RWPE2 (cell line): ENCODE data around the gene CAPN2.

Experiments used
- ATAC-seq: fragments of 200-7000 bp; cut with Tn5 transposase; 3 replicates; pipeline ENCODE4 v1.9.1; 2021; ENCODE audit warnings: low read depth
- DNase-seq: peaks from one replicate; pipeline ENCODE4 v3.0.0-alpha.2; 2020; ENCODE audit warnings: low spot score
- H3K27ac ChIP-seq: fragments of 450-650 bp; 2 replicates; pipeline ENCODE4 v1.5.1; 2017; ENCODE audit warnings: mild to moderate bottlenecking; ENCODE audit not compliant: poor library complexity, severe bottlenecking
- H3K27me3 ChIP-seq: fragments of 250-450 bp; sonication (Bioruptor Pico); 2 replicates; pipeline ENCODE4 v1.5.1; 2021; ENCODE audit warnings: mild to moderate bottlenecking, moderate library complexity; ENCODE audit not compliant: insufficient read depth, poor library complexity, severe bottlenecking
- H3K36me3 ChIP-seq: fragments of 250-450 bp; sonication (Bioruptor Pico); 2 replicates; pipeline ENCODE4 v1.5.1; 2020; ENCODE audit warnings: low read depth, mild to moderate bottlenecking, moderate library complexity
- H3K4me1 ChIP-seq: fragments of 250-450 bp; sonication (Bioruptor Pico); 2 replicates; pipeline ENCODE4 v1.5.1; 2021; ENCODE audit warnings: mild to moderate bottlenecking, moderate library complexity; ENCODE audit not compliant: insufficient read depth, poor library complexity, severe bottlenecking
- H3K4me3 ChIP-seq: fragments of 250-450 bp; sonication (Bioruptor Pico); 2 replicates; pipeline ENCODE4 v1.5.1; 2021; ENCODE audit warnings: mild to moderate bottlenecking, moderate library complexity; ENCODE audit not compliant: severe bottlenecking
- H3K9me3 ChIP-seq: fragments of 250-450 bp; sonication (Bioruptor Pico); 2 replicates; pipeline ENCODE4 v1.5.1; 2021; ENCODE audit warnings: mild to moderate bottlenecking, moderate library complexity; ENCODE audit not compliant: severe bottlenecking
- CTCF ChIP-seq: fragments of 450-650 bp; IDR thresholded peaks from one replicate; pipeline ENCODE4 v1.5.1; 2017; ENCODE audit warnings: mild to moderate bottlenecking, moderate library complexity; ENCODE audit not compliant: poor library complexity, severe bottlenecking

CAPN2 gene

GRCh38 chr1:223765036-223765718, 52.8 kb downstream of the CAPN2 start:
- DNase-seq (no peak), ATAC-seq (no peak)
- no peak overlapping the region for H3K4me3 ChIP-seq
- no peaks in the 10 kb centered on the region for H3K9me3 ChIP-seq
- H3K27ac ChIP-seq, result no peak overlapping the region
- peaks cover under 1% of the 10 kb centered on the region for H3K4me1 ChIP-seq
- TF ChIP-seq CTCF, result no peak
- no peaks in the 10 kb centered on the region for H3K27me3 ChIP-seq
- H3K36me3 ChIP-seq, result peaks cover 74% of the 10 kb centered on the region

GRCh38 chr1:223765719-223766340, 53.5 kb downstream of the CAPN2 start:
- H3K4me3 ChIP-seq, result no peak overlapping the region
- no peak for TF ChIP-seq CTCF
- no peak overlapping the region for H3K27ac ChIP-seq
- peaks cover 74% of the 10 kb centered on the region for H3K36me3 ChIP-seq
- DNase-seq (no peak), ATAC-seq (no peak)
- H3K4me1 ChIP-seq, result peaks cover 7% of the 10 kb centered on the region
- H3K27me3 ChIP-seq, result no peaks in the 10 kb centered on the region
- no peaks in the 10 kb centered on the region for H3K9me3 ChIP-seq

GRCh38 chr1:223770621-223771315, 58.4 kb downstream of the CAPN2 start:
- H3K9me3 ChIP-seq, result no peaks in the 10 kb centered on the region
- ATAC-seq (no peak), DNase-seq (no peak)
- H3K36me3 ChIP-seq, result peaks cover 72% of the 10 kb centered on the region
- H3K27me3 ChIP-seq, result no peaks in the 10 kb centered on the region
- peaks cover 33% of the 10 kb centered on the region for H3K4me1 ChIP-seq
- H3K4me3 ChIP-seq, result no peak overlapping the region
- no peak for TF ChIP-seq CTCF
- peak overlapping the region; percentile 81 for H3K27ac ChIP-seq

GRCh38 chr1:223771469-223771813, 59.1 kb downstream of the CAPN2 start:
- H3K4me3 ChIP-seq, result no peak overlapping the region
- H3K27me3 ChIP-seq, result no peaks in the 10 kb centered on the region
- no peak for DNase-seq
- H3K4me1 ChIP-seq, result peaks cover 40% of the 10 kb centered on the region
- H3K9me3 ChIP-seq, result no peaks in the 10 kb centered on the region
- H3K36me3 ChIP-seq, result peaks cover 68% of the 10 kb centered on the region
- no peak for ATAC-seq
- TF ChIP-seq CTCF, result no peak
- H3K27ac ChIP-seq, result peak overlapping the region; percentile 81
